Astrocyte (in vitro differentiated cells and primary cell): ENCODE measurements around the gene ASCL1. TPM values are rescaled to one million over a fixed set of nuclear protein-coding genes. Genes with fewer than 3 reads are reported as not detected.

Experiments used
- DNase-seq: peaks from one replicate; pipeline ENCODE4 v3.0.0-alpha.2; 2010; ENCODE audit warnings: low read depth
- FAIRE-seq: peaks from 2 replicates; lab custom pipeline; 2011; peaks lifted over from hg19 to GRCh38; lab: Jason Lieb, UNC
- H2AFZ ChIP-seq: 2 replicates; pipeline ENCODE4 v1.6.0; 2012; ENCODE audit warnings: low read depth, low read length, inconsistent platforms
- H3K27ac ChIP-seq: 2 replicates; pipeline ENCODE4 v1.5.1; 2011; ENCODE audit warnings: low read depth, low read length, inconsistent platforms
- H3K27me3 ChIP-seq: 2 replicates; pipeline ENCODE4 v1.6.0; 2011; ENCODE audit warnings: low read length, inconsistent platforms; ENCODE audit not compliant: insufficient read depth
- H3K36me3 ChIP-seq: 2 replicates; pipeline ENCODE4 v1.5.1; 2011; ENCODE audit warnings: low read length, inconsistent platforms; ENCODE audit not compliant: insufficient read depth
- H3K4me1 ChIP-seq: 2 replicates; pipeline ENCODE4 v1.5.1; 2011; ENCODE audit warnings: low read length, inconsistent platforms; ENCODE audit not compliant: insufficient read depth
- H3K4me2 ChIP-seq: 2 replicates; pipeline ENCODE4 v1.6.0; 2012; ENCODE audit warnings: low read length, inconsistent platforms
- H3K4me3 ChIP-seq: 2 replicates; pipeline ENCODE4 v1.5.1; 2011; ENCODE audit warnings: low read depth, mild to moderate bottlenecking, low read length, inconsistent platforms; ENCODE audit not compliant: insufficient read depth
- H3K79me2 ChIP-seq: 2 replicates; pipeline ENCODE4 v1.6.0; 2012; ENCODE audit warnings: mild to moderate bottlenecking, low read length, inconsistent platforms; ENCODE audit not compliant: insufficient read depth
- H3K9ac ChIP-seq: 2 replicates; pipeline ENCODE4 v1.6.0; 2012; ENCODE audit warnings: mild to moderate bottlenecking, low read length, inconsistent platforms
- H3K9me3 ChIP-seq: 2 replicates; pipeline ENCODE4 v1.5.1; 2012; ENCODE audit warnings: low read depth, mild to moderate bottlenecking, low read length, inconsistent platforms; ENCODE audit not compliant: insufficient read depth
- H4K20me1 ChIP-seq: 2 replicates; pipeline ENCODE4 v1.6.0; 2012; ENCODE audit warnings: low read length, inconsistent platforms; ENCODE audit not compliant: insufficient read depth
- H3K27ac Mint-ChIP-seq: one replicate; pipeline ENCODE4 v1.8.0; 2021; ENCODE audit warnings: mild to moderate bottlenecking, mixed read lengths; ENCODE audit not compliant: unreplicated experiment
- H3K27me3 Mint-ChIP-seq: one replicate; pipeline ENCODE4 v1.8.0; 2021; ENCODE audit warnings: low read depth, mixed read lengths; ENCODE audit not compliant: unreplicated experiment
- H3K36me3 Mint-ChIP-seq: one replicate; pipeline ENCODE4 v1.8.0; 2021; ENCODE audit warnings: low read depth, mixed read lengths; ENCODE audit not compliant: unreplicated experiment
- H3K4me1 Mint-ChIP-seq: one replicate; pipeline ENCODE4 v1.8.0; 2021; ENCODE audit warnings: low read depth, mixed read lengths; ENCODE audit not compliant: unreplicated experiment
- H3K4me3 Mint-ChIP-seq: one replicate; pipeline ENCODE4 v1.8.0; 2021; ENCODE audit warnings: mild to moderate bottlenecking, moderate library complexity, mixed read lengths; ENCODE audit not compliant: unreplicated experiment
- H3K9me3 Mint-ChIP-seq: one replicate; pipeline ENCODE4 v1.8.0; 2021; ENCODE audit warnings: mild to moderate bottlenecking, mixed read lengths; ENCODE audit not compliant: unreplicated experiment
- CTCF ChIP-seq: IDR thresholded peaks from 2 replicates; pipeline ENCODE4 v1.5.1; 2011; ENCODE audit warnings: low read depth, mild to moderate bottlenecking, inconsistent platforms, low read length, moderate library complexity; ENCODE audit not compliant: insufficient read depth
- EZH2 ChIP-seq: IDR thresholded peaks from 2 replicates; pipeline ENCODE4 v1.6.1; 2012; ENCODE audit warnings: mild to moderate bottlenecking, low read length, inconsistent platforms; ENCODE audit not compliant: insufficient read depth
- total RNA-seq: library from RNA; stranded (reverse); gene quantifications from 2 replicates; pipeline ENCODE4 v1.2.1, GENCODE V29; 2021

ASCL1 gene
- total RNA-seq, 1 donor from 2014 or later = not detected

- Mint-ChIP-seq H3K9me3 (no peaks in the 10 kb centered on the region), H3K27ac (no peak overlapping the region), H3K4me1 (no peaks in the 10 kb centered on the region), H3K36me3 (no peaks in the 10 kb centered on the region), H3K4me3 (no peak overlapping the region), H3K27me3 (peaks cover 38% of the 10 kb centered on the region)
- Histone ChIP-seq H3K4me3 (no peak overlapping the region), H3K4me2 (no peak overlapping the region), H3K9me3 (no peaks in the 10 kb centered on the region), H3K4me1 (no peaks in the 10 kb centered on the region), H3K9ac (no peak overlapping the region), H3K27ac (no peak overlapping the region), H3K36me3 (no peaks in the 10 kb centered on the region), H2AFZ (no peak overlapping the region), H3K27me3 (no peaks in the 10 kb centered on the region), H3K79me2 (no peaks in the 10 kb centered on the region), H4K20me1 (no peaks in the 10 kb centered on the region)
- TF ChIP-seq EZH2 (no peak), CTCF (no peak)
- no peak for FAIRE-seq
- DNase-seq = no peak
These were observed 19.3 kb downstream of the ASCL1 start for GRCh38 chr12:102976609-102977280.

- H3K79me2 ChIP-seq = no peaks in the 10 kb centered on the region
- Mint-ChIP-seq H3K36me3 (no peaks in the 10 kb centered on the region), H3K4me3 (no peak overlapping the region), H3K27me3 (peaks cover 29% of the 10 kb centered on the region), H3K27ac (no peak overlapping the region), H3K4me1 (no peaks in the 10 kb centered on the region), H3K9me3 (no peaks in the 10 kb centered on the region)
- no peak overlapping the region for H2AFZ ChIP-seq
- no peak overlapping the region for H3K4me2 ChIP-seq
- H3K4me3 ChIP-seq = no peak overlapping the region
- H4K20me1 ChIP-seq = no peaks in the 10 kb centered on the region
- H3K36me3 ChIP-seq = no peaks in the 10 kb centered on the region
- no peaks in the 10 kb centered on the region for H3K4me1 ChIP-seq
- H3K27me3 ChIP-seq = no peaks in the 10 kb centered on the region
- FAIRE-seq (no peak), DNase-seq (no peak)
- no peak for TF ChIP-seq CTCF
- TF ChIP-seq EZH2 = no peak
- H3K9me3 ChIP-seq = no peaks in the 10 kb centered on the region
- no peak overlapping the region for H3K27ac ChIP-seq
- H3K9ac ChIP-seq = no peak overlapping the region
These were observed 20.7 kb downstream of the ASCL1 start for GRCh38 chr12:102977945-102978706.

- TF ChIP-seq CTCF = no peak
- TF ChIP-seq EZH2 = no peak
- no peaks in the 10 kb centered on the region for H3K27me3 ChIP-seq
- Mint-ChIP-seq H3K4me1 (no peaks in the 10 kb centered on the region), H3K36me3 (no peaks in the 10 kb centered on the region), H3K27me3 (peaks cover 27% of the 10 kb centered on the region), H3K27ac (no peak overlapping the region), H3K4me3 (no peak overlapping the region), H3K9me3 (no peaks in the 10 kb centered on the region)
- H3K27ac ChIP-seq = no peak overlapping the region
- H4K20me1 ChIP-seq = no peaks in the 10 kb centered on the region
- no peak overlapping the region for H3K9ac ChIP-seq
- no peak overlapping the region for H3K4me2 ChIP-seq
- H3K79me2 ChIP-seq = no peaks in the 10 kb centered on the region
- no peaks in the 10 kb centered on the region for H3K36me3 ChIP-seq
- H2AFZ ChIP-seq = no peak overlapping the region
- no peak overlapping the region for H3K4me3 ChIP-seq
- no peak for DNase-seq
- H3K4me1 ChIP-seq = no peaks in the 10 kb centered on the region
- no peak for FAIRE-seq
- H3K9me3 ChIP-seq = no peaks in the 10 kb centered on the region
These were observed 22.9 kb downstream of the ASCL1 start for GRCh38 chr12:102980350-102980749.
